Epithelial cell of esophagus (primary cell): ENCODE results near the gene MTCL1.

Experiments
- DNase-seq: peaks from one replicate; pipeline ENCODE4 v3.0.0; 2010; ENCODE audit warnings: low read depth
- H3K4me3 ChIP-seq: 2 replicates; pipeline ENCODE4 v1.5.1; 2011; ENCODE audit warnings: mild to moderate bottlenecking, low read length, control low read depth
- CTCF ChIP-seq: IDR thresholded peaks from 2 replicates; pipeline ENCODE4 v1.5.1; 2011; ENCODE audit warnings: low read depth, mild to moderate bottlenecking, low read length, control low read depth, inconsistent platforms; ENCODE audit not compliant: insufficient read depth; ENCODE audit errors: missing control alignments

MTCL1 gene

DNA sequence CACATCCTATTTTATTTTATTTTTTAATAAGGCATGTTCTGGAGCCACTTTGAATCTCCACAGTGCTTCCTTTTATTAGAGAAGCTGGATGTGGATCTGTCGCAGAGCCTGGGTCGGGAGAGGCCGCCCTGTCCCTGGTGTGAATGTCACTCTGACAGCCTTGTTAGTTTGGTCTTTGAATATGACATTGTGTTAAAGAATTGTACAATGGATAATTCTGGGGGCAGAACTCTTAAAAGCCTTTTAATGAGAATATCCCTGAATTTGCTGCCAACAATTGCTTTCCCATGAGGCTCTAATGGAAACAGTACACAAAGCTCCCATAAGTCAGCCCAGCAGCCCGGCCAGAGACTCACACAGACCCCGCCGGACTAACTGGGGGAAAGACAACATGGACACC is 82.4 kb downstream of the MTCL1 start:
- H3K4me3 ChIP-seq: no peak overlapping the region
- TF ChIP-seq CTCF: no peak
- no peak for DNase-seq

- no peak overlapping the region for H3K4me3 ChIP-seq
- no peak for DNase-seq
Observed at GRCh38 chr18:8788503-8789429, 83.4 kb downstream of the MTCL1 start.

GRCh38 chr18:8791171-8791651 is 85.9 kb downstream of the MTCL1 start:
- peak; percentile 54 for DNase-seq
- TF ChIP-seq CTCF: no peak
- H3K4me3 ChIP-seq: no peak overlapping the region

More at GRCh38 chr18:8788503-8789429, 83.4 kb downstream of the MTCL1 start:
- no peak for TF ChIP-seq CTCF

- no peak overlapping the region for H3K4me3 ChIP-seq
- no peak for TF ChIP-seq CTCF
- DNase-seq: no peak
Observed at GRCh38 chr18:8792688-8793316, 87.4 kb downstream of the MTCL1 start.

DNA sequence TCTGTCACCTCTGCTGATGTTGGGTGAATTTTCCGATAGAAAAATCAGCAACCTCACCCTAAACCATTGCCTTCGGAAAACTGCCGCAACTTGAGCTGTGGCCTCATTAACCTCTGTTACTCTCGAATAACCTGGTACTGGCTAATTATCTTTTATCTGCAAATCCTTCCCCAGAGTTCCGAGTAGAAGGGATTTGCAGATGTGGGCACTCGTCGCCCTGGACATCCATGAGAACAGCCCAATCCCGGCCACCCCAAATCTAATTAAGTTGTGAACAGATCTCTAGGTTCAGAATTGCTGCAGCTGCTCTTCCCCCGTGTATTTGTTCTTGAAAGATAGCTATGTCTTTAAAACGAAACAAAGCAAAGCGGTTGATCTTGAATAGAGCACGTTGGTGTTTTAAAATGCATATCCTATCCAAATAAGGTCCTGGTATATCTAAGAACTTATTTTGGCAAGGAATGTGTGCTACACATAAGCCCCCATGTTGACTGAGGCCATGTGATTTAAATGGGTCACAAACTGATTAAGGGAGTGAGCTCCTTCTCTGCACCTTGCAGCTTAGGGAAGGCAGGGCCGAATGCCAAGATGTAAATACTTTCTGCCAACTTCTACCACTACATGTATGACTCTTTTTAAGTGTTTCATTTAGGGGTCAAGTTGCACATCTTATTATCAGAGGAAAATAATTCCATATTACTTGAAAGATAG is 88.2 kb downstream of the MTCL1 start:
- H3K4me3 ChIP-seq: no peak overlapping the region
- DNase-seq: no peak
- no peak for TF ChIP-seq CTCF

GRCh38 chr18:8794156-8794933 is 89.0 kb downstream of the MTCL1 start:
- TF ChIP-seq CTCF: no peak
- DNase-seq: peak; percentile 50
- H3K4me3 ChIP-seq: no peak overlapping the region
